AG04449 (cell line): ENCODE data around the gene CAV3.
"Not testable (repeated sequence)": the region's sequence is repeated elsewhere in the genome, so short reads cannot be mapped to it uniquely, and the experiment has no call there.

Experiments used
- CTCF ChIA-PET: fragments of 350-600 bp; formaldehyde crosslinking; extraction: SDS; loops from one replicate; lab custom pipeline; 2021; ENCODE audit warnings: antibody characterized with exemption; lab: Yijun Ruan, JAX
- POLR2A ChIA-PET: fragments of 400-600, 350-600 bp; formaldehyde crosslinking; extraction: SDS; loops from one replicate; lab custom pipeline; 2020; ENCODE audit warnings: antibody characterized with exemption, inconsistent platforms; lab: Yijun Ruan, JAX
- DNase-seq: peaks from one replicate; pipeline ENCODE4 v3.0.0-alpha.2; 2010; ENCODE audit warnings: low read depth, low spot score
- H3K4me3 ChIP-seq: 2 replicates; pipeline ENCODE4 v1.5.1; 2011; ENCODE audit warnings: low read depth, mild to moderate bottlenecking, control low read depth, low read length
- CTCF ChIP-seq: IDR thresholded peaks from one replicate; pipeline ENCODE4 v1.5.1; 2011; ENCODE audit warnings: mild to moderate bottlenecking, moderate library complexity, low read length, control low read depth, inconsistent platforms; ENCODE audit not compliant: insufficient read depth; ENCODE audit errors: missing control alignments

The CAV3 gene

GRCh38 chr3:8712045-8712907 lies 21.3 kb upstream of the CAV3 start:
- DNase-seq, result no peak
- POLR2A ChIA-PET, result no interaction called here
- CTCF ChIA-PET, result interaction anchor here (0.7 to 3.0 kb wide), 9 partner anchors 9 to 51 kb away, joined by 3 to 12 read pairs (median 3); partner anchors contain the start of gene CAV3

DNA sequence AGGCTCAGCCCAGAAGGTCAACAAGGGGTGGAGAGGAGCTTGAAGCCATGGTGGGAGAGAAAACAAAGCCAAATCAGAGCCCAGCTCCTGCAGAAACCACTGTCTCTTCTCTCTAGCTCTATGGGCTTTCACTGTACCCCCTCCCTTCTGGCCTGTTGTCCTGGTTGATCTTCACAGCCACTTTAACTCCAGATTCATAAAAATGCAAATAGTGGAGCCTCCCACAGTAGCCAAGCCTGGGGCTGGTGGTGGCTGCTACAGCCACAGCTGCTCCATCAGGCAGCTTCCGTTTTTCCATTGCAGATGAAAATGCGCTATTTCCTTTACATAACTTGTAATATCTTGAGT lies 20.7 kb upstream of the CAV3 start:
- CTCF ChIA-PET, result interaction anchor here (0.7 to 3.0 kb wide), 9 partner anchors 10 to 52 kb away, joined by 3 to 12 read pairs (median 3); partner anchors contain the start of gene CAV3
- H3K4me3 ChIP-seq, result no peak overlapping the region
- POLR2A ChIA-PET, result no interaction called here
- TF ChIP-seq CTCF, result no peak
- no peak for DNase-seq

More at GRCh38 chr3:8712045-8712907, 21.3 kb upstream of the CAV3 start:
- no peak overlapping the region for H3K4me3 ChIP-seq
- TF ChIP-seq CTCF, result no peak

GRCh38 chr3:8713901-8714759 lies 19.5 kb upstream of the CAV3 start:
- ChIA-PET POLR2A (interaction anchor here (0.6 kb wide), 1 partner anchor 28 kb away, joined by 4 read pairs; no protein-coding TSS in a partner anchor), CTCF (interaction anchor here (0.7 to 3.0 kb wide), 8 partner anchors 9 to 37 kb away, joined by 3 to 12 read pairs (median 5); no protein-coding TSS in a partner anchor)
- no peak for DNase-seq
- H3K4me3 ChIP-seq, result no peak overlapping the region
- TF ChIP-seq CTCF, result peak; percentile 39

GRCh38 chr3:8715757-8716156 lies 17.8 kb upstream of the CAV3 start:
- CTCF ChIA-PET, result interaction anchor here (1.9 kb wide), 1 partner anchor 9 kb away, joined by 7 read pairs; no protein-coding TSS in a partner anchor
- H3K4me3 ChIP-seq, POLR2A ChIA-PET, DNase-seq: not testable (repeated sequence)

- CTCF ChIA-PET, result interaction anchor here (1.9 kb wide), 1 partner anchor 10 kb away, joined by 12 read pairs; no protein-coding TSS in a partner anchor
- no peak overlapping the region for H3K4me3 ChIP-seq
- POLR2A ChIA-PET, result no interaction called here
- DNase-seq, result no peak
- TF ChIP-seq CTCF, result no peak
These were observed 10.8 kb upstream of the CAV3 start for GRCh38 chr3:8722808-8723207.

DNA sequence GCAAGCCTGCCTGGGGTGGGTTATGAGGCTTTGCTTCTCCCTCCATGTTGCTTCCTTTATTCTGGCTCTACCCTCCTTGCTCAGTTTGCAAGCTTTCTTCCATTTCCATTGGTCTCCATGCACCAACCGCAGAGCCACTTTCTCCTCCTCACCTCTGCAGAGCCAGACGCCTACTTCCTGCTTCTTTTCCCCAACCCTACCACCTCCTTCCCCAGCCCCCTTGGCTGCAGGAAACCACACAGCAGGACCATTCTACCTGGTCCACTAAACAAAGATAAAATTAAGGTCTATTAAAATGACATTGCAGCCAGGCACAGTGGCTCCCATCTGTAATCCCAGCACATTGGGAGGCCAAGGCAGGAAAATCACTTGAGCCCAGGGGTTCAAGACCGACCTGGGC lies 10.0 kb upstream of the CAV3 start:
- CTCF ChIA-PET, result interaction anchor here (1.7 to 2.4 kb wide), 3 partner anchors 8 to 11 kb away, joined by 7 to 12 read pairs (median 8); no protein-coding TSS in a partner anchor

More for the DNA sequence above, 10.0 kb upstream of the CAV3 start:
- H3K4me3 ChIP-seq, result no peak overlapping the region
- DNase-seq, result no peak
- POLR2A ChIA-PET, result no interaction called here
- no peak for TF ChIP-seq CTCF
